GM19193 (cell line): Measurements from ENCODE around the gene GNPTAB.

ENCODE experiments used
- POLR2A ChIP-seq: IDR thresholded peaks from 4 replicates; pipeline ENCODE4 v1.6.1; 2011; ENCODE audit not compliant: insufficient read depth, insufficient read length; ENCODE audit errors: extremely low read depth

GNPTAB gene

DNA sequence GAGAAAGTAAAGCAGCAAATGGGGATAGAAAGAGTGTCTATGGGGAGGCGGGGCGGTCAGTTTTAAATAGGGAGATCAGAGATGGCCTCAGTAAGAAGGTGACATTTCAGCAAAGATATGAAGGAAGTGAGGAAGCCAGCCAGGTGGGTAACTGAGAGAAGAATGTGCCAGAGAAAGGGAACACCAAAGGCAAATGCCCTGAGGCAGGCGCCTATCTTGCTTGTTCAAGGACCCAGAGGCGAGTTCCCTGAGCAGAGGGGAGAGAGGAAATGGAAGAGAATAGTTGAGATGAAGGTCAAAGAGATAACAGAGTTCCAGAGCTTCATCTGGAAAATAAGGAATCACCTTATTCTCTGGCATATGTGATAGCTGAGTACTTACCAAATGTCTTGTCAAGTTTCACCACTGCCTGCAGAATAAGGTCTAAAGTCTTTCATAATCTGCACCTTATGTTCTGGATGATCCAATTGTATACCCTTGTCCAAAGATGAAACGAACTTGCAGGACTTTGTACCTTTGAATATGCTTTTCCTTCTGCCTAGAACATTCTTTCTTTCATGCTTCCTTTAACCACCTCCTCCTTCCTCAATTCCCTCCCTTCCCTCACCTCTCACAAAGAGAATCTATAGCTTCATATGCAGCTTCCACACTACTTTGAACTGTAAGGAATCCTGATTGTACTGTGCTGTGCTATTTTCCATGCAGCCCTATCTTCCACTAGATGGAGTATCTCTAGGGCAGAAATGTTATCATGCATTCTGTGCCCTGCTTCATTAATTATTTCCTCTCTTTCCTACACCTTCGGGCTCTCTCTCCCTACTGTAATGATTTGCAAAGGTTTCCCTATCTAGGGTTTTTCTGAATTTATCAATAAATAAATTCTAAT is 38.5 kb downstream of the GNPTAB start:
- no peak for TF ChIP-seq POLR2A

DNA sequence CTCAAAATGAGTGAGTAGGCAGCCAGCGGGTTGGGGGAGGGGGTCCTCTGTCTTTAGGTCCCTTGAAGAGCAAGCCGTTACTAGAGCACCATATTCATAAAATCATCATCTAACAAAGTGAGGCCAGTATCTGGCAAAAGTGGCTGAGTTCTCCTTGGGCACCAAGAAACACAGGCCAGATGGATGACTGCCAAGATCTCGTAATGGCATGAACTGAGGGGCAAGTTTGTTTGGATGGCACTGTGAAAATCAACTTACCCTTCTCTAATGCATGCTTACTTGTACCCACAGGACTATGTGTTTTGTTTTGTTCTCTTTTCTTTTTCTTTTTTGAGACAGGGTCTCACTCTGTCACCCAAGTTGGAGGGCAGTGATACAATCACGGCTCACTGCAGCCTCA is 41.6 kb downstream of the GNPTAB start:
- TF ChIP-seq POLR2A = no peak

DNA sequence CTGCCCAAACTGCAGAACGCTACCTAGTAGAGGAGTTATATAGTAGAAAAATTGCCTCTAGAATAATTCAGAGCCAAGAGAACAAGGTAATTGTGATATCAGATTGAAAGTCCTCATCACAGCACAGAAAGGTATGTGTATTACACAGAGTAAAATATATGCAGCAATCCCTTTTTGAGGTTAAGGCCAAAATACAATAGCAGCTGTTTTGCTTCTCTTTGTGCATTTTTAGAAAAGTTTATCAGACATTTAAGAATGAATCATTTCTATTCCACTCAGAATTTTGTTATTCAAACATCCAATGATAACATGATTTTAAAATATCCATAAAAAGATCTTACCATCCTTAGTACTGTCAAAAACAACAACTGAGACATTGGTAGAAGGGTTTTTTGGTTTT is 45.1 kb downstream of the GNPTAB start:
- no peak for TF ChIP-seq POLR2A

DNA sequence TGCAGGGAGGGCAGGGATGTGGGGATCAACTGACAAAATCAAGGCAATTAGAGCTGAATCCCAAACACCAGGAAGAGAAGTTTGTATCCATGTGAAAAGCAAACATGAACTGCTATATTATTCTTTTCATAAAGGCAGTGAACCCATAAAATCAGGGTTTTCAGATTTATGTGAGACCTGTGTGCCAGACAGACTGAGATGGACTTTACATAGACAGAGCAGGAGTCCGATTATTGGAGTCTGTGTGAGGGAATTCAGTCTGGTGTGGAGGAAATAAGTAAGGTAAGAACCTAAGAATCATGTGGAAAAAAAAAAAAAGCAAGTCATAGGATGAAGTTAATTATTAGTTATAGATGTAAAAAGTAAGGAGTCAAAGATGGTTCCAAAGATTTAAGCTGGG is 46.4 kb downstream of the GNPTAB start:
- TF ChIP-seq POLR2A = no peak

DNA sequence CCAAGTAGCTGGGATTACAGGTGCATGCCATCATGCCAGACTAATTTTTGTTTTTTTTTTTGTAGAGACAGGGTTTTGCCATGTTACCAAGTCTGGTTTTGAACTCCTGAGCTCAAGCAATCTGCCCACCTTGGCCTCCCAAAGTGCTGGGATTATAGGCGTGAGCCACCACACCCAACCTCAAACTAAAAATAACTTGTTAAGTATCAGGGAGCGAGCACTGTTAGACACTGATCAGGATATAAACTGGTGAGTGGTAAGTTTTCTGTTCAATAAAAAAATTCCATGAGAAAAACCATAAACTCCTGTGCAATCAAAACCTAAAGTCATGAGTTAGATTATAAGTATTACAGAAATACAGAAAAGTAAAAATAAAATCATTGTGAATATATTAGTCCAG is 46.9 kb downstream of the GNPTAB start:
- TF ChIP-seq POLR2A = no peak

DNA sequence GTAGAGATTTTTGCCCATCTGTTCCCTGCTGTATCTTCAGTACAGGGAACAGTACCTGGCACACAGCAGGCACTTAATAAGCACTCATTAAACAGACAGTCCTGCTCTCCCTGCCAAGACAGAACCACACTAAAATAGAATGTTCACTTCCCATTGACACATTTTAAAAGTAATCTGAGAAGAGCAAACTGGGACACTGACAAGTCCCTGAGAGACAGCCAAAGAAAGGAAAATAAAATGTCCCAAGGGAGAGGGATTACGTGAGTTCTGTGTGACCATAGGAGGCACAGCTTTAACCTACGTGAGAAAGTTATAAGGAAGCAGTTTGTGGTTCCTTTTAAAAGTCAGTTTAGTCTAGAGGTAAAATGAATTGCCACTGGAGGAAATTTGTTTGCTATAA is 47.6 kb downstream of the GNPTAB start:
- no peak for TF ChIP-seq POLR2A

DNA sequence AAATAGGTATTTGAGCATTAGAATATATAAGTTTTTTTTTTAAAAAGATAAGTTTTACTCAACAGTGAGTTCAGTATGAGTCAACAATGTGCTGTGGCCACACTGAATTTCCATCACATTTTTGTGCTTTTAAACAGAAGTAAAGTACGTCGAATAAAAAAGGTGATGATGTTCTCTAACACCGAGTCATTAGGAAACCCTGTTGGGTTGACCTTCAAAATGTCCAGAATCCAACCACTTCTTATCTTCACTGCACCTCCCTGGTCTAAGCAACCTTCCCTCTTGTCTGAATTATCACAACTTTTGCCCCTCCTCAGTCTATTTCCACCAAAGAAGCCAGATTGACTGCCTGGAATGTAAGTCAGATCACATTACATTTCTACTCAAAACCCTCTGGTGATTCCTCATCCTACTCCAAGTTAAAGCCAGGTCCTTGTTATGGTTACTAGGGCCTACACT is 48.5 kb downstream of the GNPTAB start:
- TF ChIP-seq POLR2A = no peak

DNA sequence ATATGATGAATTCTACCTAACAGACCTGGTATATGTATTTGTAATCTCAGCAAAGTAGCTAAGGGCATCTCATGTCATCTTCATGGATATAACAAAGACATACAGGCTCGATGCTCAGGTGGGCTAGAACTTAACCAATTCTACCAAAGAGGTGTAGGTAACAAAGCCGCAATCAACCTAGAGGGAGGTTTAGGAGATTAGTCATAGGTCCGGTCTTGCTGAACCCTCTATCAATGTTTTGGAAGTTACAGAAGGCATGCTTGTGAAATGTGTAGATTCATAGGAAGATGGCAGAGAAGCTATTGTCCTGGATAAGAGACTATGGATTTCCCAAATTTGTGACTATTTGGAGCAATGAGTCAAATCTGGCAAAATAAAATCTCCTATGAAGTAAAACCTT is 48.9 kb downstream of the GNPTAB start:
- TF ChIP-seq POLR2A = no peak

DNA sequence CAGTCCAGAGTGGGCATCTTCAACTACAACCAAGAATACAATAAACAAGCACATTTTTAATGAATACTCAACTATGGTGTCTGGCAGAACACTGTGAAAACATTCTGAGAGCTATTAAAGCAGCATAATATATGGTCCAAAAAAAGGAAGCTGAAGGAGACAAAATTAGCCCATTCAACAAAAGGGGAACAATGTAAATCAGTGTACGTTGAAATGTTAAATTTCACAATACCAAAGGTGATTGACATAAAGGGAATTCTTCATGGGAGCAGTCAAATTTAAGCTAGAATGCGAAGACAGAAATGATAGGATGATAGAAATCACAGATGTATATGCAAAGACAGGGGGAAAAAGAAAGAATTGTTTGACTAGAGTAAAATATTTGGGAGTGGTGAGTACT is 50.2 kb downstream of the GNPTAB start:
- no peak for TF ChIP-seq POLR2A

DNA sequence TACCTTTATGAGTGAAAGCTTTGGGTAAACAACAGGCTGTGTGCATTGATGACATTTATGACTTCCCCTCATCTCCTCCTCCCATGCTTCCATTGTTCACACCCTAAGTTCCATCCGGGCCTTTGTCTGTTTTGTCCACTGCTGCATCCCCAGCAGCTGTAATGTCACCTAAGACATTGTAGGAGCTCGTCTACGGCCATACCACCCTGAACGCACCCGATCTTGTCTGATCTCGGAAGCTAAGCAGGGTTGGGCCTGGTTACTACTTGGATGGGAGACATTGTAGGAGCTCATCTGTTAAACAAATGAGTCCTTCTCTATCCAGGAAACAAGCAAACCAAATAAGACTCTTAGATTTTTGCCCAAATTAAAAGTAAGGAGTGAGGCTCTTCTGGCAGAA is 51.1 kb downstream of the GNPTAB start:
- no peak for TF ChIP-seq POLR2A

DNA sequence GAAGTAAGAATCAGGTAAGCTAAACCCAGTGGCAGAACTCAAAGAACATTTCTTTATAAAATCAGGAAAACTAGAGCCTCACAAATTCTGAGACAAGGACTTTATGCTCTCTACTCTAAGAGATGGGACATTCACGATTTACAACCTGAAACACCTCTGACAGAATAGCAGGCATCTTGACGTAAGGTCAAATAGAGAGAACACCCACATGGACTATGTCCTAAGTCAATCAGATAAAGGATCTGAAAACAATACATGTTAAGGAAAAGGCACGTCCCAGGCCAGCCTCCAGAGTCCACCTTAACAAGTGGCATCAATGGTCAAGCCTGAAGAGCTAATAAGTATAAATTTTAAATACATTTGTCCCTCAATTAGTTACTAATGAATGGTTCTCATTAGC is 51.6 kb downstream of the GNPTAB start:
- no peak for TF ChIP-seq POLR2A

DNA sequence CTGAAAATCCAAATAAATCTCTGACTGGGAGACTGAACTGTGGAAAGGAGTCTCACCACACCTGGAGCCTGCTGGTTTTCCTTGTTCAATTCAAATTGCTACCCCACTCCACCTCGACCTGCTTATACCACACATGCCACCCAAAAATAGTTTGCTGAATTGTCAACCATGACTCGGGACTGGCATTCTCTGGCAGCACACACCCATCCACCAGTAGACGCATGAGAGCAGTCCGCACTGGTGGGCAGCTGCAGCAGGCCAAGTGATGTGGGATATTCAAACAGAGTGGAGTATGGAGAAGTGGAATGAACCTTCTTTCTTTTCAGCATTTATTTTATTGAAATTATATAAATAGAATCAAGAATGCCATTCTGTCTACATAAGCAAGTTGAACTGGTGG is 52.8 kb downstream of the GNPTAB start:
- TF ChIP-seq POLR2A = no peak

DNA sequence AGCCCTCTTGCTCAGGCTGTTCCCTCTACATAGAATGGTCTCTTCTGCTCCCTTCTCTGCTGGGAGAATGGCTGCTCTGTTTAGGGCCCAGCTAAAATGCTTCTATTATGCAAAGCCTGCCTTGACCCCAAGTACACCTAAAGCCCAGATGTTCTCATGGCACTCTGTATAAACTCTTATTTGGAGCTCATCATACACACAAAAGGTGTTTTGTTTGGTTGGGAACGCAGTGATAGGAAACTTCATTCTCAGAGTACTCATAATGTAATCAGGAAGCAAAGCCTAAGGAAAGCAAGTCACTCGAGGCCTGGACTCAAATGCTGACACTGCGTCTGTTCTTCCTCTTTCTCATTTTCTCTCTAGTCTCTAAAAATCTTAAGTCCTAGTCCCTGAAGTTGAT is 53.3 kb downstream of the GNPTAB start:
- TF ChIP-seq POLR2A = no peak

DNA sequence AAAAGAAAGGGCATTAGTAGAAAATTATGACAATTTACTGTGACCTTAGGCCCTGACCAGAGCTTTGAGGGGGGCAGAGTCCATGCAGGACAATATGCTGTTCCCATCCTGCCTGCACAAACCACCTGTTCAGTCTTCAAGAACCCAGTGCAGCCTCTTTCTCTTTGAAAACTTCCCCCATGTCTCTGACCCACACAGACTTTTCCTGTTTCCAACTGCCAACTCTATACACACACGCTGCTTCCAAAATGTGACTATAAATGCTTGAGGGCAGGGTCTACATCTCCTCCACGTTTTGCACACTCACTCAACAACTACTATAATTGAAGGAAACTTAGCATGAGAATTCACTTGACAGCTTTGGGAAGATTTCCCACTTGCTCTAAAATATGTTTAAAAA is 54.9 kb downstream of the GNPTAB start:
- no peak for TF ChIP-seq POLR2A

DNA sequence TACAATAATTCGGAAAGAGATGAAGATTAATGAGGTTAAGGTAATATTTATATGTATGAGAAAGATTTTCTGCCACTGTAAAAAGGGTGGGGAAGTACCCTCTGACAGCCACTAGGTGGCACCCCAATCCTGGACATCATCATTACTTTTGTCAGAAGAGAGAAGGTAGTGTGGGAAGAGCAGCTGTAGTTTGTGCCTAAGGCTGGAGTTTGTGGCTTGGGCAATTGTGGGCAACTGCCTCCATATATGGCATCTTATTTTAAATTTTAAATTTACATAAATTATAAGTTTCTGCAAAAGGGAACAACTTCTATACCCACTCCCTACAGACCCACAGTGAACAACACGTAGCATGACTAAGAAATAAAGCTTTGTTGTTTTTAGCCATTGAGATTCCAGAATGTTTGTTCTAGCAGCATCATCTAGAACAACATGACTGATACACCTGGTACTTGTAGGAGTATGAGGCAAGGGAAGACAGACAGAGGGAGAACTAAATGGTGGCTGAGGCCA is 57.1 kb downstream of the GNPTAB start:
- TF ChIP-seq POLR2A = no peak

DNA sequence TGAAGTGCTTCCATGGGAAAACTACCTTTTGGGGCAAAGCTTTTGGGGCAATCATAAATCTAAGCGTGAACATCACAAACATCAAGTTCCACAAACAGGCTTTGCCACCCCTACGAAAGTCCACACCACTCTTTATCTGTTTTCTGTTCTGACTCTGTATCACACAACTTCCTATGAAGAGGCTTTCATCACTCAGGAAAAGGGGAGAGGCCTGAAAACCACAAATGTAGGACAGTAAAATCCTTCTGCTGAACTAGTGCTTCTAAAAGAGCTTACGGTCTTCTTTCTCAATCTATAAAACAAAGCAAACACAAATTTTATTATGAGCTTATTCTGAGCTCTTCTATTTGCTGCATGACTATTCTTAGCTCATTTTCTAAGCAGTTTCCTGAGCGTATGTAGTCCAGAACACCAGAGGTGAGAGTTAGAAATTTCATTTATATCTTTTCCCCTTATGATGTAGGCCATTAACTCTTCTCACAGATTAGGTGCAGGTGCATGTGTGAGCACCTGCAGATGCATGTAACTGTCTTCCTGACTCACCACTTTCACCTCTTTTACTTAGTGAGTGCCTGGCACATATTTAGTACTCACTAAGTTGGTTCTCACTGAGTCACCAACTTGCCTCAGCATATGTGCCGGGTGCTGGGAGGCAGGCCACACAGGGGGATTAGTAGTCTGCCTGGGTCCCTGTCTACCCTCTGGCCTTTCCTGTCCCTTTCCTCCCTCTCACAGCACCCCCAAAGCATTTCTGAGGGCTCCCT is 58.6 kb downstream of the GNPTAB start:
- no peak for TF ChIP-seq POLR2A
